ENCODE data around the gene CACUL1.

CACUL1 gene

DNA sequence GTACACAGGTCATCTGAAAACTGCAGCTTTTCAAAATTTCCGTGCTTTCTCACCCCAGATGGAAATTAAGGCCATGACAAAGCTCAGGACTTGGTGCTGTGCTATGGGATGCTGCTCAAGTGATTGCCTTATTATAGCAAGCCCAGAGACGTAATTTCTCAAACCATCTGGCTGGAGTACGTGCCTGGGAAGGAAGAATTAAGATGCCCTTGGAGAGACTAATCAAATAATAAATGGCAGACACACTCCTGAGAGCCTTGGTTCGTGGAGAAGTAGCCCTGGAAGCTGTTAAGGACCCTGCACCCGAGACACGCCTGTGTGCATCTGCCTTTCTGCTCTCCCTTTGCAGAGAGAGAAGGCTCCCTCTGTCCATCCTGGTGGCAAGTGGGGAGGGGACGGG, 121.0 kb downstream of the CACUL1 start:
- no peak for DNase-seq

DNA sequence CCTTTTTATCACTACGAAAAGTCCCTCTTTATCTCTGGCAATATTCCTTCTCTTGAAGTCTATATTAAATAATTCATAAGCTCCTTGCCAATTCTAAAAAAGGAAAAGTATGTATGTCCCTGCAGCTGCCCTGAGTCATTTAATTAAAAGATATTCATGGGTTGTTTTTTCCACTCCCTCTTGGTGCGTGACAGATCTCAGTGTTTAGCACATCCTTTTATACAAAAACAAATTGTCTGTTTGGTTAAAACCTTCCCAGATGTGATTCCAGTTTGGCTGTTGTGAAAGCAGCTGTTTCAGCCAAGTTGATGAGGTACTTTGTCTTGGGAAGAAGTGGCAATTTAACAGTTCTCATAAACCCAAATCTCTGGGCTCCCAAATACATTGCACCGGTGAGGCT, 125.6 kb downstream of the CACUL1 start:
- DNase-seq = no peak

DNA sequence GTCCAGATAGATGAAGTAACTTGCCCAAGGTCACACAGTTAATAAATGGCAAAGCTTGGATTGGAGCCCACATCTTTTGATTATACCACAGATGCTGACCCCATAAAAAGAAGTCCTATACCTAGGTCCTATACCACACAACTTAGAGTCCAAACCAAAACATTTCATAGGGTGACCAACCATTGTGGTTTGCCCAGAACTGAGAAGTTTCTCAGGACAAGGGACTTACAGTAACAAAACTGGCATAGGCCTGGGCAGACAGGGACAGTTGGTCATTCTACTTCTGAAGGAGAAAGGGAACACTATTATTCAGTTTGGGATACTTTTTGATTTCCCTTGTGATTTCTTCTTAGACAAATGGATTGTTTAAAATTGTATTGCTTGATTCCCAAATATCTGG, 126.4 kb downstream of the CACUL1 start:
- DNase-seq = no peak

DNA sequence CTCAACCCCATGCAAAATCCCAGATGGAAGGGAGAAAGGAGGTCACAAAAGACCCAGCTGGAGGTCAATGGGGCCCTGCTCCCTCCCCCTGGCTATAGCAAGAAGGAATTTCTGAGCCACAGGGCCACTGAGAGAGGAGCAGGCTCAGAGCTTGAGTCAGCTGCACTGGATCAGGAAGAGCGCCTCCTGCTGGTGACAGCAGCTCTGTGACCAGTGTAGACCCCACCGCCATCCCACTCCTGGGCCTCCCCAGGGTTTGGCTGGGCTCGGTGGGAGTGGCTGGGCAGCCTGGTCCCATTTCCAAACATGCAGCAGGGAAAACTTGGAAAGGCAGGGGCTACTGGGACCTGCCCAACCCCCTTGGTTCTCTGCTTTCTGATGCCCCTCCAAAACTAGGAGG, 127.8 kb downstream of the CACUL1 start:
- DNase-seq = no peak

Measured in amniotic stem cell (primary cell).